Measurements from ENCODE around the gene RAPGEF1.
"Not testable (repeated sequence)": the region's sequence is repeated elsewhere in the genome, so short reads cannot be mapped to it uniquely, and the experiment has no call there.

RAPGEF1 gene

GRCh38 chr9:131663288-131663687 is 76.6 kb downstream of the RAPGEF1 start:
- Histone ChIP-seq H3K27me3 (replicated peaks in 2 of 5; ENCODE audit: control insufficient read depth in 4 of 5, insufficient read depth in 5 of 5, low read length in 4 of 5) (no peaks in the 10 kb centered on the region), H3K4me3 (ENCODE audit: control insufficient read depth in 1 of 7, extremely low read depth in 1 of 7, insufficient read depth in 4 of 7, low read depth in 2 of 7, low read length in 6 of 7) (no peak overlapping the region), H3K4me1 (ENCODE audit: control extremely low read depth in 1 of 4, control insufficient read depth in 4 of 4, insufficient read depth in 4 of 4, low read length in 3 of 4) (peaks cover 0 to 31% (median 23%) of the 10 kb centered on the region in 4 experiments), H3K9me3 (ENCODE audit: control extremely low read depth in 1 of 5, control insufficient read depth in 4 of 5, insufficient read depth in 2 of 5, low read depth in 1 of 5, low read length in 4 of 5) (peaks cover 0 to 3% (median 0%) of the 10 kb centered on the region in 5 experiments), H3K36me3 (ENCODE audit: control insufficient read depth in 4 of 4, insufficient read depth in 4 of 4, low read length in 3 of 4) (peaks cover 0 to 7% (median 0%) of the 10 kb centered on the region in 4 experiments), H3K27ac (ENCODE audit: insufficient read depth in 1 of 2, low read depth in 1 of 2, low read length in 2 of 2, poor library complexity in 1 of 2, severe bottlenecking in 2 of 2) (no peak overlapping the region)
- POLR2A ChIA-PET = interaction anchor here (0.6 kb wide), 1 partner anchor 10 kb away, joined by 3 read pairs; no protein-coding TSS in a partner anchor
- CTCF ChIA-PET = interaction anchor here (1.0 to 1.5 kb wide), 2 partner anchors 12 to 17 kb away, joined by 3 to 5 read pairs; no protein-coding TSS in a partner anchor
- DNase-seq = no peak
- WGBS (ENCODE audit: insufficient coverage) = 95% methylated on average over 5 of the region's 5 CpGs

GRCh38 chr9:131662289-131662621 is 77.6 kb downstream of the RAPGEF1 start:
- CTCF ChIA-PET = interaction anchor here (0.6 to 1.5 kb wide), 3 partner anchors 13 to 21 kb away, joined by 3 to 5 read pairs (median 3); no protein-coding TSS in a partner anchor
- H3K36me3 ChIP-seq (ENCODE audit: control insufficient read depth in 4 of 4, insufficient read depth in 4 of 4, low read length in 3 of 4); DNase-seq; H3K4me3 ChIP-seq (ENCODE audit: control insufficient read depth in 1 of 7, extremely low read depth in 1 of 7, insufficient read depth in 4 of 7, low read depth in 2 of 7, low read length in 6 of 7); H3K9me3 ChIP-seq (ENCODE audit: control extremely low read depth in 1 of 5, control insufficient read depth in 4 of 5, insufficient read depth in 2 of 5, low read depth in 1 of 5, low read length in 4 of 5); H3K27ac ChIP-seq (ENCODE audit: insufficient read depth in 1 of 2, low read depth in 1 of 2, low read length in 2 of 2, poor library complexity in 1 of 2, severe bottlenecking in 2 of 2); H3K27me3 ChIP-seq (replicated peaks in 2 of 5; ENCODE audit: control insufficient read depth in 4 of 5, insufficient read depth in 5 of 5, low read length in 4 of 5); POLR2A ChIA-PET: not testable (repeated sequence)
- WGBS (ENCODE audit: insufficient coverage) = 94% methylated on average over 2 of the region's 4 CpGs
- H3K4me1 ChIP-seq (ENCODE audit: control extremely low read depth in 1 of 4, control insufficient read depth in 4 of 4, insufficient read depth in 4 of 4, low read length in 3 of 4) = peaks cover 2 to 31% (median 23%) of the 10 kb centered on the region in 4 experiments

- Histone ChIP-seq H3K4me1 (ENCODE audit: control extremely low read depth in 1 of 4, control insufficient read depth in 4 of 4, insufficient read depth in 4 of 4, low read length in 3 of 4) (peaks cover 6 to 34% (median 26%) of the 10 kb centered on the region in 4 experiments), H3K27me3 (replicated peaks in 2 of 5; ENCODE audit: control insufficient read depth in 4 of 5, insufficient read depth in 5 of 5, low read length in 4 of 5) (no peaks in the 10 kb centered on the region), H3K36me3 (ENCODE audit: control insufficient read depth in 4 of 4, insufficient read depth in 4 of 4, low read length in 3 of 4) (peaks cover 0 to 7% (median 0%) of the 10 kb centered on the region in 4 experiments), H3K4me3 (ENCODE audit: control insufficient read depth in 1 of 7, extremely low read depth in 1 of 7, insufficient read depth in 4 of 7, low read depth in 2 of 7, low read length in 6 of 7) (no peak overlapping the region), H3K27ac (ENCODE audit: insufficient read depth in 1 of 2, low read depth in 1 of 2, low read length in 2 of 2, poor library complexity in 1 of 2, severe bottlenecking in 2 of 2) (no peak overlapping the region), H3K9me3 (ENCODE audit: control extremely low read depth in 1 of 5, control insufficient read depth in 4 of 5, insufficient read depth in 2 of 5, low read depth in 1 of 5, low read length in 4 of 5) (peaks cover 0 to 3% (median 0%) of the 10 kb centered on the region in 5 experiments)
- 94% methylated on average over 3 of the region's 6 CpGs for WGBS (ENCODE audit: insufficient coverage)
- peak in 2 of 3 donors; percentile 30 to 54 for DNase-seq
- CTCF ChIA-PET = interaction anchor here (0.6 to 1.5 kb wide), 2 partner anchors 14 to 22 kb away, joined by 3 to 5 read pairs; no protein-coding TSS in a partner anchor
- POLR2A ChIA-PET = no interaction called here
Measured at GRCh38 chr9:131661568-131662288, 78.1 kb downstream of the RAPGEF1 start.

DNA sequence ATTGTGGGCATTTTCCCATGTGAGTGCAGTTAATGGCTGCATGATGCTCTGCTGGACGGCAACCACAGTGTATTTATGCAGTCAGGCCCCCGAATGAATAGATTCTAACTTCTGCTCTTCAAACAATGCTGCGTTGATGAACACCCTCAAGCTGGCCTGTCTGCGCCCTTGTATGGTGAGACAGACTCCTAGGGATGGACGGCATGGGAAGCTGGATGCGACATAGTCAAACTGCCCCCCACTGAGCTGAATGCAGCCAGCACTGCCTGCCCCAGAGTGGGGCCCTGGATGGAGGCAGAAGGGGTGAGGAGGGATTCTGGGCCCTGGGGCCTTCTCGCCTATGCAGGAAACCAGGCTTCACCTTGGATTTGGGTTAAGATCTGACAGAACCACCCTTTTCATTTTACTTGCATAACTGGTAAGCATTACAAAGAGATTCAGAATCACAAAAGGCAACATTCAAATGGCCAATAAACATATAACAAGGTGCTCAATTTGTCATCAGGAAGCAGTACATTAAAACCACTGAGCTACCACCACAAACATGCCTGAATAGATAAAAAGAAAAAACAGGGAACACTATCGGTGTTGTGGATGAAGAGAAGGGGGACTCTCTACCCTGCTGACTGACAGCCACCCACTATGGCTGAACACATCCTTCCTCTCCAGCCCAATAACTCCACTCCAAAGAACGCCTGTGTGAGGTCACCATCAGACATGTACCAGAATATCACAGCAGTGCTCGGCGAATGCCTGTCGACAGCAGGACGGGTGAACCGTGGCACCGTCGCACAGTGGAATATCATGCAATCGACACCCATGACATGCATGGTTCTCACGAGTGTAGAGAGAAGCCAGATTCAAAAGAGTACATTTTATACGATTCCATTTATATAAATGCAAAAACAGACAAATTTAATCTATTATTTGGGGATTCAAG is 79.1 kb downstream of the RAPGEF1 start:
- Histone ChIP-seq H3K27ac (ENCODE audit: insufficient read depth in 1 of 2, low read depth in 1 of 2, low read length in 2 of 2, poor library complexity in 1 of 2, severe bottlenecking in 2 of 2) (no peak overlapping the region), H3K36me3 (ENCODE audit: control insufficient read depth in 4 of 4, insufficient read depth in 4 of 4, low read length in 3 of 4) (peaks cover 0 to 7% (median 0%) of the 10 kb centered on the region in 4 experiments), H3K4me1 (ENCODE audit: control extremely low read depth in 1 of 4, control insufficient read depth in 4 of 4, insufficient read depth in 4 of 4, low read length in 3 of 4) (peaks cover 13 to 42% (median 35%) of the 10 kb centered on the region in 4 experiments), H3K27me3 (replicated peaks in 2 of 5; ENCODE audit: control insufficient read depth in 4 of 5, insufficient read depth in 5 of 5, low read length in 4 of 5) (no peaks in the 10 kb centered on the region), H3K9me3 (ENCODE audit: control extremely low read depth in 1 of 5, control insufficient read depth in 4 of 5, insufficient read depth in 2 of 5, low read depth in 1 of 5, low read length in 4 of 5) (peaks cover 0 to 3% (median 0%) of the 10 kb centered on the region in 5 experiments), H3K4me3 (ENCODE audit: control insufficient read depth in 1 of 7, extremely low read depth in 1 of 7, insufficient read depth in 4 of 7, low read depth in 2 of 7, low read length in 6 of 7) (no peak overlapping the region)
- DNase-seq = peak in 1 of 3 donors; percentile 41
- POLR2A ChIA-PET = interaction anchor here (0.6 kb wide), 1 partner anchor 47 kb away, joined by 3 read pairs; no protein-coding TSS in a partner anchor
- CTCF ChIA-PET = no interaction called here
- WGBS (ENCODE audit: insufficient coverage) = 86% methylated on average over 9 of the region's 19 CpGs

DNA sequence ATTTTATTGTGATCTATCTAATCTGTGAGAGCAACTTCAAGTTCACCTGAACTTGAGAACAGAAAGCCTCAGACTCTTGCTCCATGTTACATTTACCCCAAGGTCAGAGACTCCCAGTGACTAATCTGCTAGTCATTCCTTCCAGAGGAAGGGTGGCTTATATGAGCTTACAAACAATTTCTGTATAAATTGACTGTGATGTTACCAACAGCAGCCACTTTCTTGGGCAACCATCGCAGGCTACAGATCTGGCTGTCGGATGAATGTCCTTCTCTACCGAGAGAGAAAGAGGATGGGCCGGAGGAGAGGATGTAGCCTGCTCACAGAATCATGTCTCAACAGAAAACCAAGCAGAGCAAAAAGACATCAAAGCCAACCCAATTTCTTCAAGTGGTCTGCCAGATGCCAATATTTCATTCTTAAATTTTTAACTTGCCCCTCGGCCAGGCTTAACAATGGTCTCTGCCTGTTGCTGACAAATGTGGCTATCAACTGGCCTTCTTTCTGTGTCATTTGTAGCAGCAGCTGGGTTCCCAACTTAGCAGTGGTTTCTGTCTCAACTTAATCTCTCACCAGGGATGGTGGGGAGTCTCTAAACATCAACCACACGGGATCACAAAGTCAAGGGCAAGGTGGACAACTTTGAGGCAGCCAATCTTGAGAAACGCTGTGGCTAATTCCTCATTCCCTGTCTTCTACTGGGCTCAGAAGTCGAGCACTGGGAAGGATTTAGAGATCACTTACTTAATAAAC is 81.3 kb downstream of the RAPGEF1 start:
- H3K27me3 ChIP-seq (replicated peaks in 2 of 5; ENCODE audit: control insufficient read depth in 4 of 5, insufficient read depth in 5 of 5, low read length in 4 of 5) = no peaks in the 10 kb centered on the region
- DNase-seq = no peak
- ChIA-PET CTCF (interaction anchor here (1.0 to 1.8 kb wide), 5 partner anchors 19 to 81 kb away, joined by 3 to 6 read pairs (median 4); partner anchors contain the start of gene RAPGEF1), POLR2A (interaction anchor here (0.6 kb wide), 1 partner anchor 74 kb away, joined by 3 read pairs; no protein-coding TSS in a partner anchor)
- no peak overlapping the region for H3K4me3 ChIP-seq (ENCODE audit: control insufficient read depth in 1 of 7, extremely low read depth in 1 of 7, insufficient read depth in 4 of 7, low read depth in 2 of 7, low read length in 6 of 7)
- no peaks in the 10 kb centered on the region for H3K9me3 ChIP-seq (ENCODE audit: control extremely low read depth in 1 of 5, control insufficient read depth in 4 of 5, insufficient read depth in 2 of 5, low read depth in 1 of 5, low read length in 4 of 5)
- peaks cover 13 to 59% (median 47%) of the 10 kb centered on the region in 4 experiments for H3K4me1 ChIP-seq (ENCODE audit: control extremely low read depth in 1 of 4, control insufficient read depth in 4 of 4, insufficient read depth in 4 of 4, low read length in 3 of 4)
- no peak overlapping the region for H3K27ac ChIP-seq (ENCODE audit: insufficient read depth in 1 of 2, low read depth in 1 of 2, low read length in 2 of 2, poor library complexity in 1 of 2, severe bottlenecking in 2 of 2)
- 95% methylated on average over 5 of the region's 8 CpGs for WGBS (ENCODE audit: insufficient coverage)
- H3K36me3 ChIP-seq (ENCODE audit: control insufficient read depth in 4 of 4, insufficient read depth in 4 of 4, low read length in 3 of 4) = no peaks in the 10 kb centered on the region

- no peaks in the 10 kb centered on the region for H3K27me3 ChIP-seq (replicated peaks in 2 of 5; ENCODE audit: control insufficient read depth in 4 of 5, insufficient read depth in 5 of 5, low read length in 4 of 5)
- POLR2A ChIA-PET = no interaction called here
- H3K4me3 ChIP-seq (ENCODE audit: control insufficient read depth in 1 of 7, extremely low read depth in 1 of 7, insufficient read depth in 4 of 7, low read depth in 2 of 7, low read length in 6 of 7) = no peak overlapping the region
- H3K27ac ChIP-seq (ENCODE audit: insufficient read depth in 1 of 2, low read depth in 1 of 2, low read length in 2 of 2, poor library complexity in 1 of 2, severe bottlenecking in 2 of 2) = no peak overlapping the region
- CTCF ChIA-PET = interaction anchor here (1.3 to 1.8 kb wide), 3 partner anchors 74 to 82 kb away, joined by 4 read pairs; partner anchors contain the start of gene RAPGEF1
- DNase-seq = no peak
- 100% methylated on average over 4 of the region's 5 CpGs for WGBS (ENCODE audit: insufficient coverage)
- H3K4me1 ChIP-seq (ENCODE audit: control extremely low read depth in 1 of 4, control insufficient read depth in 4 of 4, insufficient read depth in 4 of 4, low read length in 3 of 4) = peaks cover 13 to 59% (median 47%) of the 10 kb centered on the region in 4 experiments
- no peaks in the 10 kb centered on the region for H3K36me3 ChIP-seq (ENCODE audit: control insufficient read depth in 4 of 4, insufficient read depth in 4 of 4, low read length in 3 of 4)
- no peaks in the 10 kb centered on the region for H3K9me3 ChIP-seq (ENCODE audit: control extremely low read depth in 1 of 5, control insufficient read depth in 4 of 5, insufficient read depth in 2 of 5, low read depth in 1 of 5, low read length in 4 of 5)
Measured at GRCh38 chr9:131657940-131658339, 81.9 kb downstream of the RAPGEF1 start.

All from common myeloid progenitor, CD34-positive (primary cell).